Panc1 (cell line): Measurements from ENCODE around the gene AFDN. TPM values are rescaled to one million over a fixed set of nuclear protein-coding genes. Genes with fewer than 3 reads are reported as not detected.

Experiments
- ATAC-seq: fragments of 200-7000 bp; cut with Tn5 transposase; 2 replicates; pipeline ENCODE4 v1.9.1; 2020; ENCODE audit warnings: mild to moderate bottlenecking, moderate library complexity
- BruUV-seq: library from RNA; stranded (reverse); fragments of 400-500 nt; replicated peaks from 2 replicates; lab custom pipeline; 2021; lab: Mats Ljungman, UMichigan
- CTCF ChIA-PET: fragments of 300-600 bp; sonication (Branson Sonifier 250); formaldehyde crosslinking; loops from one replicate; lab custom pipeline; 2022; ENCODE audit warnings: antibody characterized with exemption; lab: Charles Lee
- POLR2A ChIA-PET: fragments of 300-600 bp; sonication (Branson Sonifier 250); formaldehyde crosslinking; loops from one replicate; lab custom pipeline; 2022; ENCODE audit warnings: antibody characterized with exemption; lab: Charles Lee
- DNase-seq: peaks from one replicate; pipeline ENCODE4 v3.0.0-alpha.2; 2010; ENCODE audit warnings: low read depth, low spot score
- H3K27ac ChIP-seq: 2 replicates; pipeline ENCODE4 v1.5.1; 2011; ENCODE audit warnings: mild to moderate bottlenecking, low read length, inconsistent platforms
- H3K27me3 ChIP-seq: fragments of 200-500 bp; sonication (Bioruptor generic); 2 replicates; pipeline ENCODE4 v1.6.0; 2014; ENCODE audit warnings: low read length, inconsistent platforms; ENCODE audit not compliant: control insufficient read depth, insufficient read depth
- H3K36me3 ChIP-seq: fragments of 200-500 bp; sonication (Bioruptor generic); 2 replicates; pipeline ENCODE4 v1.5.1; 2014; ENCODE audit warnings: inconsistent platforms, mild to moderate bottlenecking, low read length, moderate library complexity; ENCODE audit not compliant: control insufficient read depth, insufficient read depth
- H3K4me1 ChIP-seq: 2 replicates; pipeline ENCODE4 v1.5.1; 2011; ENCODE audit warnings: inconsistent platforms, mild to moderate bottlenecking, low read length, moderate library complexity; ENCODE audit not compliant: control insufficient read depth, insufficient read depth
- H3K4me3 ChIP-seq, 2 experiments: 2 replicates each; pipeline ENCODE4 v1.5.1; 2011 to 2012; ENCODE audit warnings: low read depth in 2 of 2, low read length in 2 of 2, mild to moderate bottlenecking in 2 of 2, inconsistent platforms in 1 of 2, moderate library complexity in 1 of 2
- H3K9me3 ChIP-seq: fragments of 200-500 bp; sonication (Bioruptor generic); 2 replicates; pipeline ENCODE4 v1.5.1; 2014; ENCODE audit warnings: low read depth, mild to moderate bottlenecking, inconsistent platforms, low read length, moderate library complexity; ENCODE audit not compliant: control insufficient read depth, insufficient read depth
- CTCF ChIP-seq: fragments of 450-650 bp; IDR thresholded peaks from 2 replicates; pipeline ENCODE4 v1.5.1; 2017; ENCODE audit warnings: mild to moderate bottlenecking
- POLR2AphosphoS5 ChIP-seq: IDR thresholded peaks from 2 replicates; pipeline ENCODE4 v1.6.1; 2012; ENCODE audit warnings: mild to moderate bottlenecking, low read depth, low read length, moderate library complexity
- REST ChIP-seq, 2 experiments: IDR thresholded peaks; 2 replicates each; pipeline ENCODE4 v1.6.1; 2011 to 2012; ENCODE audit warnings: low read depth in 2 of 2, control low read depth in 1 of 2, low read length in 1 of 2, mild to moderate bottlenecking in 1 of 2, moderate library complexity in 1 of 2; ENCODE audit not compliant: insufficient read depth in 1 of 2
- SIN3A ChIP-seq: IDR thresholded peaks from 2 replicates; pipeline ENCODE4 v1.6.1; 2012; ENCODE audit warnings: low read depth, mild to moderate bottlenecking, low read length, moderate library complexity, borderline replicate concordance; ENCODE audit not compliant: insufficient read depth
- TCF7L2 ChIP-seq: IDR thresholded peaks from 2 replicates; pipeline ENCODE4 v1.6.1; 2011; ENCODE audit warnings: mild to moderate bottlenecking, low read depth, low read length, inconsistent platforms
- in situ Hi-C: cut with HindIII; loops from 2 replicates; pipeline ENCODE4 v1.10.0; 2016; ENCODE audit warnings: low sequenced_read_pairs, low pct_unique_long_range_greater_than_20kb
- intact Hi-C: fragments of 100-400 bp; cut with micrococcal nuclease; formaldehyde crosslinking; loops from one replicate; pipeline ENCODE4 v1.10.0; 2022; ENCODE audit not compliant: unreplicated experiment
- total RNA-seq: library from RNA; stranded (reverse); gene quantifications from one replicate; pipeline ENCODE4 v1.2.1, GENCODE V29; 2021; ENCODE audit not compliant: unreplicated experiment

The AFDN gene
- total RNA-seq, 1 experiment from 2014 or later = 143 TPM

GRCh38 chr6:167811040-167811439, 15.7 kb upstream of the AFDN start:
- H3K4me3 ChIP-seq = no peak overlapping the region
- H3K4me1 ChIP-seq = no peaks in the 10 kb centered on the region
- TF ChIP-seq TCF7L2 (no peak), CTCF (no peak), POLR2AphosphoS5 (no peak), REST (IDR thresholded peaks at IDR 0.05; ENCODE audit: insufficient read depth in 1 of 2, low read depth in 2 of 2, low read length in 1 of 2) (no peak), SIN3A (no peak)
- ATAC-seq (no peak), DNase-seq (no peak)
- no peaks in the 10 kb centered on the region for H3K9me3 ChIP-seq
- no peaks in the 10 kb centered on the region for H3K36me3 ChIP-seq
- POLR2A ChIA-PET = no interaction called here
- in situ Hi-C loops = no loop called here
- CTCF ChIA-PET = no interaction called here
- H3K27ac ChIP-seq = no peak overlapping the region
- H3K27me3 ChIP-seq = peaks cover 7% of the 10 kb centered on the region; the same call in 1 of the 2 replicates
- no TSS peak for BruUV-seq
- intact Hi-C loops = loop anchor here (10.0 kb wide), 1 partner anchor 1186 kb away; the partner anchor contains the start of gene RPS6KA2

DNA sequence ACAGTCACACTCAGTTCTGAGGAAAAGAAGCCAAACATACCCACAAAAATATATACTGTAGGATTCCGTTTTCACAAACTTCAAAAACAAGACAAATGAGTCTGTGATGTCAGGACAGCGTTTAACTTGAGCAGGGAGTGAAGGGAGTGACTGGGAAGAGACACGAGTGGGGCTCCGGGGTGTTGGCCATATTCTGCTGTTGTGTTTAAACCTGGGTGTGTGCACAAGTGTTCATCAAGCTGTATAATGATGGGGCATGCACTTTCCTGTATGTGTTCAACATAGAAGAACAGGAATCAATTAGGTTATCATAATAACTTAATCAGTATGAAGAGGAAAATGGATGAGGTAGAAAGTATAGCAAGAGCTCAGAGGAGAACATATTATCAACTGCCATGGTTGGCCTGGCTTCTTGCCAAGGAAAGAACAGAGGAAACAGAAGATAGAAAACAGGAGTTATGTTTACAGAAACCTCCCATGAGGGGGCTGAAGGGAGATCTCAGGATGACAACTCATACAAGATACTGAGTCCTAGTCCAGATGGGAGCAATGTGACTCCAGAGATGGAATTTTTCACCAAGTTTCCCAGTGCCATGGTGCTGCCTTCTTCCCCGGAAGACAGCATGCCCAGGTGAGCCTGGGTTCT, 15.1 kb upstream of the AFDN start:
- DNase-seq (no peak), ATAC-seq (no peak)
- Histone ChIP-seq H3K27ac (no peak overlapping the region), H3K27me3 (peaks cover 7% of the 10 kb centered on the region; the same call in 1 of the 2 replicates), H3K4me3 (no peak overlapping the region), H3K9me3 (no peaks in the 10 kb centered on the region), H3K4me1 (no peaks in the 10 kb centered on the region), H3K36me3 (no peaks in the 10 kb centered on the region)
- no peak for TF ChIP-seq POLR2AphosphoS5
- TF ChIP-seq CTCF = no peak
- no peak for TF ChIP-seq SIN3A
- TF ChIP-seq REST (IDR thresholded peaks at IDR 0.05; ENCODE audit: insufficient read depth in 1 of 2, low read depth in 2 of 2, low read length in 1 of 2) = no peak
- no peak for TF ChIP-seq TCF7L2
- intact Hi-C loops (loop anchor here (10.0 kb wide), 1 partner anchor 1187 kb away; the partner anchor contains the start of gene RPS6KA2), in situ Hi-C loops (no loop called here)
- ChIA-PET CTCF (no interaction called here), POLR2A (no interaction called here)
- BruUV-seq = no TSS peak
